LNCAP (cell line): ENCODE results near the gene UQCC2.

Experiments used
- CTCF ChIP-seq: fragments of 450-650 bp; IDR thresholded peaks from 2 replicates; pipeline ENCODE4 v1.5.1; 2017; ENCODE audit warnings: mild to moderate bottlenecking

UQCC2 gene

DNA sequence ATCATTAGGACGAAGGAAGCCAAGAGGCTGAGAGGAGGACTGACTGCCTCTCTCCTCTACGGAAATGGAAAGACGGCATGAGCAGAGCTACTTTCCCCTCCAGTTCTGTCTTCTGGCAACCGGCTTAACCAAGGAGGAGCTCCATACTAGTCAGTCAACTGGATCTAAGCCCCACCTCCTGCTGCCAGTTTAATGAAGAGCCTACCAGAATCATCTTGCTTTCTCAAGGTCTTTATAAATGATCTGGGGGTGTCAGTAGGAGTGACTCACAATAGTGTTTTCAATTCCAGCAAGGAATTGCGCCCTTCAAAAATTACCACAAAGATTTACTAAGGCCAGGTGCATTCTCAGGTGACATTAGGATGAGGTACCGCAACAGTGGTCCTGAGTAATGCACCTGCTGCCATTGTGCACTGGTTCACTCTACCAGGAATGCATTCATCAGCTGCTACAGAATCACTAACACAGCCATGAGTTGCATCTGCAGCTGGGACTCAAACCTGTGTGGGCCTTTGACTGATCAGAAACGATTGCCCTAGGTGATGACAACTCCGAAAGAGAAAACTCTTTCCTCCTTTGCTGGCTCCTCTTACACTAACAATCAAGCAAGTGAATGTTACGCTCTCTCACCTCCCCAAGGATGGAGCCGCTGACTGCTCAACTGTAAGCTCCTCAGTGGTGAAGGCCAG lies 2.8 kb downstream of the UQCC2 start:
- no peak for TF ChIP-seq CTCF

DNA sequence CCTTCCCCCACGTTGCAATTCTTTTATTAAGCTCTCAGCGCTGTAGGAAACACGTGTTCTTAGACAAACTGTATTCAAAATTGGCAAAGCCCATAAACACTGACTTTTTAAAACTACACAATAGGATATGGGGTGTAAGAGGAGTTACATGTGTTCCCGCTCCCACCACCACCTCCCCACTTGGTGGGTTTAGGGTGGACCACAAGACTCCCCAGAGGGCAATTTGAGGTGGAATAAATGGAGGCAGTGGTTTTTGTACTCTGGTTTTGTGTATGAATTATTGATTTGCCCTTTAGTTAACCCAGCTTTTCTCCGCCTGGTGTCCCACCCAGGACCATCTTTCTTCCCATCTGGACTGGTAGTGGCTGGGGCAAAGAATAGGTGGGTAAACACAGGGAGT lies 3.7 kb downstream of the UQCC2 start:
- TF ChIP-seq CTCF, result no peak

DNA sequence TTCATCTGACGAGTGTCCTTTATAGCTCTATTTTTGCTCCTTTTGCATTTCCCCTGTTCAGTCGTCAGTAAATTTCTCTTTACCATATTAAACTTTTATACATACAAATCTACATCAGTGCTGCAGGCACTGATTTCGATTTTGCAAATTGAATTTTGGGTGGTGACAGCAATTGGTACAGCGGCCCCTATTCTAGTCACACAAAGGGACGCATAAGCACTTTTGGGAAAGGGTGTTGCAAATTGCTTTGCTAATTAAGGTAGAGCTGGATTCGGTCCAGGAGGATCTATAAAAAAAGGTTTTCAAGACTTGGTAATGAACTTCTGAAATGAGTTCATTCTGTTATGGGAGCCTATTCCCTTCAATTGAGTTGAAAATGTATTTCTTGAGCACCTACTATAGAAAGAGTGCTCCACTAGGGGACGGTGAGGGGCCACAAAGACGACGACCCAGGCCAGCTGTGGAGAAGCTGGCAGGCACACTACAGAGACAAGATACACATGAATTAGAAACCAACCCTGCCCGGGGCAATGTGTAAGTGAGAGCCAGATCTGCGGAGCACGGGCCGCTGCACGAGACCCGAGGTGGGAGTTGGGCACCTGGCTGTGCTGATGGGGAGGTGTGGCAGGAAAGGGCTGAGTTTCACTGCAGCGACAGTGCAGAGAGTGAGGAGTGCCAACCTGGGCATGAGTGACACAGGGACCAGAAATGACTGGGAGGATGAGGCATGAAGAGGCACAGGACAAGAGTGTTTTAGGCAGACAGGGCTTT lies 5.4 kb downstream of the UQCC2 start:
- TF ChIP-seq CTCF, result no peak

GRCh38 chr6:33705268-33705885 lies 6.1 kb downstream of the UQCC2 start:
- no peak for TF ChIP-seq CTCF

GRCh38 chr6:33704215-33705066 lies 7.1 kb downstream of the UQCC2 start:
- no peak for TF ChIP-seq CTCF

GRCh38 chr6:33702345-33702977 lies 9.0 kb downstream of the UQCC2 start:
- peak; percentile 54 for TF ChIP-seq CTCF
